Measurements from ENCODE around the gene NECTIN3.

- TF ChIP-seq, protein P1, sequence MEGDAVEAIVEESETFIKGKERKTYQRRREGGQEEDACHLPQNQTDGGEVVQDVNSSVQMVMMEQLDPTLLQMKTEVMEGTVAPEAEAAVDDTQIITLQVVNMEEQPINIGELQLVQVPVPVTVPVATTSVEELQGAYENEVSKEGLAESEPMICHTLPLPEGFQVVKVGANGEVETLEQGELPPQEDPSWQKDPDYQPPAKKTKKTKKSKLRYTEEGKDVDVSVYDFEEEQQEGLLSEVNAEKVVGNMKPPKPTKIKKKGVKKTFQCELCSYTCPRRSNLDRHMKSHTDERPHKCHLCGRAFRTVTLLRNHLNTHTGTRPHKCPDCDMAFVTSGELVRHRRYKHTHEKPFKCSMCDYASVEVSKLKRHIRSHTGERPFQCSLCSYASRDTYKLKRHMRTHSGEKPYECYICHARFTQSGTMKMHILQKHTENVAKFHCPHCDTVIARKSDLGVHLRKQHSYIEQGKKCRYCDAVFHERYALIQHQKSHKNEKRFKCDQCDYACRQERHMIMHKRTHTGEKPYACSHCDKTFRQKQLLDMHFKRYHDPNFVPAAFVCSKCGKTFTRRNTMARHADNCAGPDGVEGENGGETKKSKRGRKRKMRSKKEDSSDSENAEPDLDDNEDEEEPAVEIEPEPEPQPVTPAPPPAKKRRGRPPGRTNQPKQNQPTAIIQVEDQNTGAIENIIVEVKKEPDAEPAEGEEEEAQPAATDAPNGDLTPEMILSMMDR (IDR thresholded peaks at IDR 0.05; ENCODE audit: borderline replicate concordance, extremely low read depth, low read length, poor library complexity, severe bottlenecking): no peak
- TF ChIP-seq EZH2 (IDR thresholded peaks at IDR 0.05; ENCODE audit: borderline replicate concordance, low read depth, low read length, severe bottlenecking): no peak
Observed at GRCh38 chr3:111134302-111134701, 62.7 kb downstream of the NECTIN3 start.
